CD4-positive, alpha-beta T cell treated with Interferon alpha-2 for 1 hour (primary cell): ENCODE measurements around the gene SGMS1.
"Not testable (repeated sequence)": the region's sequence is repeated elsewhere in the genome, so short reads cannot be mapped to it uniquely, and the experiment has no call there.

ENCODE experiments used
- DNase-seq, 2 donors: peaks; one replicate each; pipeline ENCODE4 v3.0.0-alpha.2; 2020 to 2022

The SGMS1 gene

GRCh38 chr10:50579491-50580261 is 44.1 kb downstream of the SGMS1 start:
- no peak for DNase-seq

GRCh38 chr10:50578949-50579348 is 44.8 kb downstream of the SGMS1 start:
- no peak for DNase-seq

- DNase-seq, result no peak
Measured at GRCh38 chr10:50577681-50578350, 45.9 kb downstream of the SGMS1 start.

GRCh38 chr10:50577010-50577409 is 46.7 kb downstream of the SGMS1 start:
- DNase-seq, result no peak

- DNase-seq, result no peak
Measured at GRCh38 chr10:50576245-50576815, 47.4 kb downstream of the SGMS1 start.

GRCh38 chr10:50575477-50576244 is 48.1 kb downstream of the SGMS1 start:
- no peak for DNase-seq

- no peak for DNase-seq
Measured at GRCh38 chr10:50574931-50575330, 48.8 kb downstream of the SGMS1 start.

- DNase-seq, result no peak
Measured at GRCh38 chr10:50574305-50574704, 49.5 kb downstream of the SGMS1 start.

- DNase-seq, result no peak
Measured at GRCh38 chr10:50572017-50572491, 51.7 kb downstream of the SGMS1 start.

- not testable (repeated sequence) for DNase-seq
Measured at GRCh38 chr10:50568750-50569149, 55.0 kb downstream of the SGMS1 start.

- no peak for DNase-seq
Measured at GRCh38 chr10:50567384-50567783, 56.4 kb downstream of the SGMS1 start.

- DNase-seq, result no peak
Measured at GRCh38 chr10:50566150-50566549, 57.6 kb downstream of the SGMS1 start.

- no peak for DNase-seq
Measured at GRCh38 chr10:50565301-50566083, 58.3 kb downstream of the SGMS1 start.

GRCh38 chr10:50563906-50564305 is 59.9 kb downstream of the SGMS1 start:
- DNase-seq, result no peak

GRCh38 chr10:50561816-50562215 is 61.9 kb downstream of the SGMS1 start:
- peak in 1 of 2 donors; percentile 38 for DNase-seq

- no peak for DNase-seq
Measured at GRCh38 chr10:50561266-50561665, 62.5 kb downstream of the SGMS1 start.

GRCh38 chr10:50560370-50560769 is 63.4 kb downstream of the SGMS1 start:
- DNase-seq, result no peak

- DNase-seq, result no peak
Measured at GRCh38 chr10:50558371-50558770, 65.4 kb downstream of the SGMS1 start.

GRCh38 chr10:50557130-50557682 is 66.5 kb downstream of the SGMS1 start:
- DNase-seq, result no peak

- no peak for DNase-seq
Measured at GRCh38 chr10:50556237-50557120, 67.3 kb downstream of the SGMS1 start.

- peak in 1 of 2 donors; percentile 28 for DNase-seq
Measured at GRCh38 chr10:50554995-50555568, 68.7 kb downstream of the SGMS1 start.
